ENCODE results near the gene MAPK10. TPM values are rescaled to one million over a fixed set of nuclear protein-coding genes. Genes with fewer than 3 reads are reported as not detected.

The MAPK10 gene
- total and polyA plus RNA-seq, 2 experiments from 2014 or later: 3.6 to 8.1 TPM

GRCh38 chr4:86131456-86131855 lies 228.4 kb downstream of the MAPK10 start (continued):
- no peak for TF ChIP-seq NANOG (IDR thresholded peaks at IDR 0.05; ENCODE audit: borderline replicate concordance)
- TF ChIP-seq, protein P1, sequence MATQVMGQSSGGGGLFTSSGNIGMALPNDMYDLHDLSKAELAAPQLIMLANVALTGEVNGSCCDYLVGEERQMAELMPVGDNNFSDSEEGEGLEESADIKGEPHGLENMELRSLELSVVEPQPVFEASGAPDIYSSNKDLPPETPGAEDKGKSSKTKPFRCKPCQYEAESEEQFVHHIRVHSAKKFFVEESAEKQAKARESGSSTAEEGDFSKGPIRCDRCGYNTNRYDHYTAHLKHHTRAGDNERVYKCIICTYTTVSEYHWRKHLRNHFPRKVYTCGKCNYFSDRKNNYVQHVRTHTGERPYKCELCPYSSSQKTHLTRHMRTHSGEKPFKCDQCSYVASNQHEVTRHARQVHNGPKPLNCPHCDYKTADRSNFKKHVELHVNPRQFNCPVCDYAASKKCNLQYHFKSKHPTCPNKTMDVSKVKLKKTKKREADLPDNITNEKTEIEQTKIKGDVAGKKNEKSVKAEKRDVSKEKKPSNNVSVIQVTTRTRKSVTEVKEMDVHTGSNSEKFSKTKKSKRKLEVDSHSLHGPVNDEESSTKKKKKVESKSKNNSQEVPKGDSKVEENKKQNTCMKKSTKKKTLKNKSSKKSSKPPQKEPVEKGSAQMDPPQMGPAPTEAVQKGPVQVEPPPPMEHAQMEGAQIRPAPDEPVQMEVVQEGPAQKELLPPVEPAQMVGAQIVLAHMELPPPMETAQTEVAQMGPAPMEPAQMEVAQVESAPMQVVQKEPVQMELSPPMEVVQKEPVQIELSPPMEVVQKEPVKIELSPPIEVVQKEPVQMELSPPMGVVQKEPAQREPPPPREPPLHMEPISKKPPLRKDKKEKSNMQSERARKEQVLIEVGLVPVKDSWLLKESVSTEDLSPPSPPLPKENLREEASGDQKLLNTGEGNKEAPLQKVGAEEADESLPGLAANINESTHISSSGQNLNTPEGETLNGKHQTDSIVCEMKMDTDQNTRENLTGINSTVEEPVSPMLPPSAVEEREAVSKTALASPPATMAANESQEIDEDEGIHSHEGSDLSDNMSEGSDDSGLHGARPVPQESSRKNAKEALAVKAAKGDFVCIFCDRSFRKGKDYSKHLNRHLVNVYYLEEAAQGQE (IDR thresholded peaks at IDR 0.05; ENCODE audit: unreplicated experiment): no peak
- TF ChIP-seq EZH2 (IDR thresholded peaks at IDR 0.05; ENCODE audit: low read depth, unreplicated experiment): no peak
- TF ChIP-seq JUNB (IDR thresholded peaks at IDR 0.05; ENCODE audit: unreplicated experiment): no peak
- TF ChIP-seq CTCF (conservative IDR thresholded peaks at IDR 0.05; ENCODE audit: low read depth in 2 of 2): no peak
- TF ChIP-seq ZNF114 (CRISPR knock-in tag; IDR thresholded peaks at IDR 0.05): no peak
- no peak for TF ChIP-seq STAT1 (IDR thresholded peaks at IDR 0.05; ENCODE audit: unreplicated experiment)
- TF ChIP-seq POLR2AphosphoS5 (IDR thresholded peaks at IDR 0.05; ENCODE audit: low read depth): no peak
- no peak for TF ChIP-seq ZNF331 (CRISPR knock-in tag; IDR thresholded peaks at IDR 0.05; ENCODE audit: low read depth)
- TF ChIP-seq EZH2phosphoT487 (IDR thresholded peaks at IDR 0.05; ENCODE audit: unreplicated experiment): no peak

DNA sequence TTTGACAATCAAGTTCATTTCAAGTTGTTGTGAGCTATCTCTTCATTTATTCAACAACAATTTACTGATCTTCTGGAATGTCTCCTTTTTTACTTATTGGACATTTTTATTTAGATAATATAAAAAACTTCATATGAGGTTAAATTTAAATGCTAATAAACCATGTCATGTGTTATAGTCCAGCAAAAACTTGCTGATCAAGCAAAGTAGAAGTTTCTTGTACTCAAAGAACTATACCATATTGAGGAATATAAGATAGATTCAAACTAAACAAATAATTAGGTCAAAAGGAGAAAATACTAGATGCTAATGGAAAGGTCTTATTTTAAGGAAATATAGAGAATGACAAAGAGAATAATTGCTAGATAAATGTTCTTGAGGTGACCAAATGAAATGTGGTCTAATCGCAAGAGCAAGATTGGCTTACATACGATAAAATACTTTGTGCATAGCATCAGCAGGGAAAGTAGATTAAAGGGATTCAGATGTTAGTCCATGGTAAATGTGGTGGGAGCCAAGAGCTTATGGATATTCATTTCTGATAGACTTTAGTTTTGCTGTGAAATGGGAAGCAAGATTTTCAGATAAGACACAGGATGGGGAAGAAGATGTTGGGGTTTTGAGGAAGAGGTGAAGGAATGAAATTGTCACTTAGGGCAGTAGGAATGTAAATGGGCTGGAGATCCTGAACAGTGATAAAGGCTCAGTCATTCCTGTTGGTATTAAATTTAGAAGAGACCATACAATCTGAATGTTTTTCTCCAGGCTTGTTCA lies 229.5 kb downstream of the MAPK10 start:
- no peaks in the 10 kb centered on the region for H3K36me3 ChIP-seq (ENCODE audit: insufficient read depth)
- no peak overlapping the region for H3K27ac ChIP-seq (ENCODE audit: low read depth)
- H3K27me3 ChIP-seq (ENCODE audit: insufficient read depth): no peaks in the 10 kb centered on the region
- Mint-ChIP-seq H3K36me3 (ENCODE audit: low read depth) (no peaks in the 10 kb centered on the region), H3K4me3 (no peak overlapping the region), H3K27me3 (ENCODE audit: insufficient read depth, low read depth, poor library complexity) (no peaks in the 10 kb centered on the region), H3K4me1 (no peaks in the 10 kb centered on the region), H3K9me3 (no peaks in the 10 kb centered on the region), H3K27ac (no peak overlapping the region)
- no peak overlapping the region for H2AFZ ChIP-seq
- no peaks in the 10 kb centered on the region for H4K20me1 ChIP-seq (replicated peaks; ENCODE audit: insufficient read depth)
- H3K4me2 ChIP-seq: no peak overlapping the region
- H3K9me2 ChIP-seq (ENCODE audit: insufficient read depth): peaks cover 6% of the 10 kb centered on the region; the same call in 1 of the 2 replicates
- H3K4me3 ChIP-seq: no peak overlapping the region
- no peak for DNase-seq (ENCODE audit: low spot score)
- ATAC-seq: no peak
- no peaks in the 10 kb centered on the region for H3K4me1 ChIP-seq (ENCODE audit: insufficient read depth)
- no peaks in the 10 kb centered on the region for H3F3A ChIP-seq (replicated peaks; ENCODE audit: low read depth)
- H3K79me2 ChIP-seq (replicated peaks; ENCODE audit: insufficient read depth): no peaks in the 10 kb centered on the region
- TF ChIP-seq, protein P1 (IDR thresholded peaks at IDR 0.05; ENCODE audit: unreplicated experiment): no peak
- no peak for TF ChIP-seq CTCF (conservative IDR thresholded peaks at IDR 0.05; ENCODE audit: low read depth in 2 of 2)
- TF ChIP-seq ZNF114 (CRISPR knock-in tag; IDR thresholded peaks at IDR 0.05): no peak
- no peak for TF ChIP-seq ZNF331 (CRISPR knock-in tag; IDR thresholded peaks at IDR 0.05; ENCODE audit: low read depth)

Measured in GM23338 (cell line).